NOMO-1 (cell line): Measurements from ENCODE around the gene SVOPL.
"Not testable (repeated sequence)": the region's sequence is repeated elsewhere in the genome, so short reads cannot be mapped to it uniquely, and the experiment has no call there.

Experiments used
- DNase-seq, 2 experiments: peaks; one replicate each; lab custom pipeline; 2025; ENCODE audit not compliant: unreplicated experiment in 2 of 2; lab: John Stamatoyannopoulos, UW

The SVOPL gene

DNA sequence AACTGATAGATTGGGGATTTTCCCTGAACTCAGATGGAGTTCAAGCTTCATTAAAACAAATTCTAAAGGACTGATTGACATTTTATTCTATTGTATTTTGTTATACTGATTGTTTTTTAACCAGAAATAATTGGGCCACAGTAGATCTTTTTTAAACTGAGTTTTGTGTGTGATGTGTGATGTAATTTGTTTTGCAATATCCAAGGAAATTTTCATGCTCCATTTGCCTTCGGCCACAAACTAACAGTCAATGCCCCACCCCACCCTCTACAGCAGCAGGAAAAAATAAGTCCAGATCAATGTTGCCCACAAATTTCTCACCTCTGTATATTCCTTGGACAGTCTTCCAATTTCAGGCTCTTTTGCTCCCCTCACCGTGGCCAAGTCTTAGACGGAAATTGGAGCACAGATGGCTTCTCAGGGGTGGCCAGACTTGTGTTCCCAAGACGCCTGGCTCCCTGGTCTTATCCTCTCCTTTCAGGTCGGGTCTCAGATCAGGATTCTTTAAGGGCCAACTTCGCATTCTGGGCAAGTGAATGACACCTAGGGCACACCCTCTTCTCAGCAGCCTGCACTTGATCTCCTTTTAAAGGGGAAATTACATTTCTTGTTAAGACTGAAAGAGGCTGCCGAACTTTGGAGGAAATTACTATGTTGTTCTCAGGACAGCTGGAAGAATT lies at the start of gene SVOPL:
Gene SVOPL (minus strand): TSS at position 506 of the 680 bp plus-strand sequence. CDS start 22,317 bp downstream, outside the sequence.
- DNase-seq = no peak

DNA sequence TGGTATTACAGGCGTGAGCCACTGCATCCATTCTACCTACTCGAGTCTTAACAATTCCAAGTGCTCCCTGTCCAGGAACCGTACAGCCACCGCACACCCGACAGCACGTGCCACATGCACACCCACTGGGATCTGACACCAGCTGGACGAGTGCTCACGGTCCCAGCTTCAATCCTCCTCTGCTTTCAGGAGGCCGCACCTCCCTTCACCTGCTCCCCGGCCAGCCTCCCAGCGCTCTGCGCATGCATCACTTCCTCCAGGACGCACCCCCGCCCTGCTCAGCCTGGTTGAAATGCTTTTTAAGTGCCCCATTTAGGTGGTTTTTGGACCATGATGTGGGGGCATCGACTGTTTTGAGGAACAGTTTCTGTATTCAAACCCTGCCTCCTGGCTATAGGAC lies 49.3 kb upstream of the SVOPL start:
- DNase-seq = no peak

DNA sequence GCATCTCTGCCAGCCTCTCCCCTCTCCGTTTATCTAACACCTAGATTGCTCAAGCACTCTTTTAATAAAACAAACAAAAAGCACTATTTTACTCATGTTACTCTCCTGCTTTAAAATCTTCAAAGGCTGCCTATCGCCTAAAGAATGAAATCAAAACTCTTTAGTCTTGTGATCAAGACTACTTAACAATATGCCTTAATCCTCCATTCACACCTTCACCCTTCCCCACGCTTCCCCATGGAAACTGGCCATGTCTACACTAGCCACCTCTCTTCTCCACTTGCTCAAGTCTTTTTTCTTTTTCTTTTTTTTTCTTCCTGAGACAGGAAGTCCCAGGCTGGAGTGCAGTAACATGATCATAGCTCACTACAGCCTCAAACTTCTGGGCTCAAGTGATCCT lies 48.8 kb upstream of the SVOPL start:
- DNase-seq = no peak

DNA sequence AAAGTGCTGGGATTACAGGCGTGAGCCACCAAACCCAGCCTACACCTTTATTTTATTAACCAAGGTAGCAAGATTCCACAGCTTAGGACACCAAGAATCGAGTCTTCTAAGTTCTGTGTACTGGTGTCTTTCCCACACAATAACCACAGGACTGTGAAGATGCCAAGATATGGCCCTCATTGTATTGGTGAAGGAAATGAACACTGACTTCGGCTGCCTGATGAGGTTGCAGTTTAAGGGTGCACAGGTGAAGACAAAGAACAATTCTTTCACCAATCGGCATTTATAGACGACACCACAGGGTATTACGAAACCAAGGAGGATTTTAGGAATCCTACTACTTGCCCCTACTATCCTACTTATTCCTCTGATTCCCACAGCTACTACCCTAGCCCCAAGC lies 47.5 kb upstream of the SVOPL start:
- no peak for DNase-seq

GRCh38 chr7:138746073-138746472 lies 44.9 kb upstream of the SVOPL start:
- no peak for DNase-seq

- no peak for DNase-seq
Measured at GRCh38 chr7:138745189-138745588, 44.0 kb upstream of the SVOPL start.

- no peak for DNase-seq
Measured at GRCh38 chr7:138741453-138741735, 40.2 kb upstream of the SVOPL start.

DNA sequence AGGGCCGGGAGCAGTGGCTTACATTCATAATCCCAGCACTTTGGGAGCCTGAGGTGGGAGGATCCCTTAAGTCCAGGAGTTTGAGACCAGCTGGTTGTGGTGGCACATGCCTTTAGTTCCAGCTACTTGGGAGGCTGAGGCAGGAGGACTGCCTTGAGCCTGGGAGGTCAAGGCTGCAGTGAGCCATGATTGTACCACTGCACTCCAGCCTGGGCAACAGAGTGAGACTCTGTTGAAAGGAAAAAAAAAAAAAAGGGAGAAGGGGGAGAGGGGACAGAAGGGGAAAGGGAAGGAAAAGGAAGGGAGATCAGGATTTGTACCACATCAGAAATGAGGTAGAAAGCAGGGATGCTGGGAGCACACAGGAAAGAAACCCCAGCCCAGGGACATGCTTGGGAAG lies 38.7 kb upstream of the SVOPL start:
- DNase-seq = no peak

- peak; percentile 23 to 59 for DNase-seq
Measured at GRCh38 chr7:138738551-138739335, 37.6 kb upstream of the SVOPL start.

GRCh38 chr7:138738114-138738513 lies 37.0 kb upstream of the SVOPL start:
- no peak for DNase-seq

GRCh38 chr7:138735399-138735798 lies 34.2 kb upstream of the SVOPL start:
- DNase-seq = no peak

DNA sequence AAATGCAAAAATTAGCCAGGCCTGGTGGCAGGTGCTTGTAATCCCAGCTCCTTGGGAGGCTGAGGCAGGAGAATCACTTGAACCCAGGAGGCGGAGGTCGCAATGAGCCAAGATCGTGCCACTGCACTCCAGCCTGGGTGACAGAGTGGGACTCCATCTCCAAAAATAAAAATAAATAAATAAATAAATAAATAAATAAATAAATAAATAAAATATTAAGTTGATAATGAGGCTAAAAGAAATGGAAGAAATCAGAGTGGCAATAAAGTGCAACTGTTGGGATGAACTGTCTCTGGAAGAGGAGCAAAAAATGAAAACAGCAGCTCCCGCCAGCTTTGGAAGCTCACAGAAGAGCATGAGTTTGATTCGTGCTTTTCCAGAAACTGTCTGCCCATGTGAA lies 30.6 kb upstream of the SVOPL start:
- not testable (repeated sequence) for DNase-seq

- no peak for DNase-seq
Measured at GRCh38 chr7:138729444-138729843, 28.3 kb upstream of the SVOPL start.

DNA sequence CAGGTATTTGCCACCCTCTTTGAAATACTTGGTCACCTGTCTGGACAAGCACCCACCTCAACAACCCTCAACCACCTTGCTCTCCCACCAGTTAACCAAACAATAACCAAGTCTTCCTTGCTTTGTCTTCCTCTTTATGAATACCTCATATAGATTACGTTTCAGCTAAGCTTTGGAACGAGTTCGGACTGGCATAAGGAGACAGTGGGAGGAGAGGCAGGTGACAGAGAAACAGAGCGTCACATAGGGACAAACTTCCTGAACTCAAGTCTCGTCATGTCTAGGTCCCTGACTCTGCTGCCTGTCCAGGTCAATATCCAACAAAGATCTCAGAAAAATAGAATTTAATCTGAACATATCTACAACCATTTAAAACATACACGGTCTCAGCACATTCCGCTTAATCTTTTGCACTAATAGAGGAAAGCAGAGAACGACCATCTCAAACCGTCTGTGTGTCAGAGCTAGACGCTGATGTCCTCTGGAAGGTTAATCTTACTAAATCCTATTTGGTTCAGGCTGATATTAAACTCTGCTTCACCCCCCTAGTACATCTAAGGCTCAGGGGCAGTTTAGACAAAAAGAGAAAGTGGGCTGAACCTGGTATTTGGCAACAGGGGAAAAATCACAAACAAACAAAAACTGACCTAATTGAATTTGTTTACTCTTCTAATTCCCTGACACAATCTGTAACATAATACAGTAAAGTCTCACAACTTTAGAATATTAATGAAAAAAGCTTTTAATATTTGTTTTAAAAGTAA lies 26.4 kb upstream of the SVOPL start:
- no peak for DNase-seq

GRCh38 chr7:138726288-138726687 lies 25.1 kb upstream of the SVOPL start:
- no peak for DNase-seq

- no peak for DNase-seq
Measured at GRCh38 chr7:138720286-138720685, 19.1 kb upstream of the SVOPL start.

- DNase-seq = no peak
Measured at GRCh38 chr7:138716889-138717288, 15.7 kb upstream of the SVOPL start.

DNA sequence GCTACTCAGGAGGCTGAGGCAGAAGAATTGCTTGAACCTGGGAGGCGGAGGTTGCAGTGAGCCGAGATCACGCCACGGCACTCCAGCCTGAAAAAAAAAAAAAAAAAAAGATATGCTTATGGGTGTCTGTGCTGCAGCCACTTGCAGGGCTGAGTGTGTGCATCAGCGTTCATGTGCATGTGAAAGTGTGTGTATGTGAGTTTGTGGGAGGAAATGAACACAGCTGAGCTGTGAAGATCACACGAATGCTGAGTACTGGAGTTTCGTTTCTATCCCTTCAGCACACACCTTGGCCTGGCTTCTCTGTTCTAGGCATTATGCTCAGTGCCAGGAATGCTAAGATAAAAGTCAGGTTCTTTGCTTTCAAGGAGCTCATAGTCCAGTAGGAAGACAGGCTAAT lies 12.0 kb upstream of the SVOPL start:
- no peak for DNase-seq

DNA sequence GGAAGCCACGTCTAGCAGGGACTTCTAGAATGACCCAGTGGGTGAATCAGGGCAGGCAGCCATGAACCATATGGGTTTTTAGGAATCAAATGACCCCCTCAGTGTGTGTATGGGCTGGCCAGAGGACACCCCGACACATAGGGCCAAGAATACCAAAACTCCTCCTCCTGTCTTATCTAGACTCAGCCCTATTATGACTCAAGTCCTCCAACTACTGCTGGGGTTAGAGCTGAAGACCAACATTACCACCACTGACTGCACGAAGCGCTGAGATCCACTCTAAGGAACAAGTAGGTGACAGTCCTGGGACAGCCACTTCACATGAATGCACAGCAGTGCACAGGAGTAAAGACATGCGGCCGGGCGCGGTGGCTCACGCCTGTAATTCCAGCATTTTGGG lies 11.5 kb upstream of the SVOPL start:
- no peak for DNase-seq

- DNase-seq = no peak
Measured at GRCh38 chr7:138710536-138711385, 9.6 kb upstream of the SVOPL start.

- DNase-seq = no peak
Measured at GRCh38 chr7:138705167-138705566, 4.0 kb upstream of the SVOPL start.
